ENCODE data around the gene SETD5. TPM values are rescaled to one million over a fixed set of nuclear protein-coding genes. Genes with fewer than 3 reads are reported as not detected.

SETD5 gene
- total RNA-seq, 1 donor from 2014 or later = 167 TPM

GRCh38 chr3:9369508-9369907 lies 27.9 kb upstream of the SETD5 start:
- Histone ChIP-seq H4K20me1 (ENCODE audit: insufficient read depth, low read length) (peaks cover 9% of the 10 kb centered on the region), H3K4me1 (ENCODE audit: insufficient read depth, low read length) (no peaks in the 10 kb centered on the region), H3K36me3 (ENCODE audit: insufficient read depth, low read length) (peaks cover 56% of the 10 kb centered on the region), H3K9me3 (ENCODE audit: insufficient read depth, low read depth, low read length) (no peaks in the 10 kb centered on the region), H3K9ac (ENCODE audit: low read length) (no peak overlapping the region), H3K4me2 (ENCODE audit: low read length) (no peak overlapping the region), H3K4me3 (ENCODE audit: insufficient read depth, low read depth, low read length) (no peak overlapping the region), H3K79me2 (ENCODE audit: insufficient read depth, low read length) (peaks cover 20% of the 10 kb centered on the region), H3K27me3 (ENCODE audit: insufficient read depth, low read length) (no peaks in the 10 kb centered on the region), H3K27ac (ENCODE audit: low read depth, low read length) (no peak overlapping the region), H2AFZ (ENCODE audit: low read depth, low read length) (no peak overlapping the region)
- Mint-ChIP-seq H3K4me3 (ENCODE audit: unreplicated experiment) (no peak overlapping the region), H3K27ac (ENCODE audit: unreplicated experiment) (no peak overlapping the region), H3K9me3 (ENCODE audit: unreplicated experiment) (no peaks in the 10 kb centered on the region), H3K36me3 (ENCODE audit: low read depth, unreplicated experiment) (peaks cover 13% of the 10 kb centered on the region), H3K4me1 (ENCODE audit: low read depth, unreplicated experiment) (no peaks in the 10 kb centered on the region), H3K27me3 (ENCODE audit: low read depth, unreplicated experiment) (no peaks in the 10 kb centered on the region)
- DNase-seq (ENCODE audit: low read depth) = no peak
- TF ChIP-seq EZH2 (IDR thresholded peaks at IDR 0.05; ENCODE audit: insufficient read depth, low read length) = no peak
- TF ChIP-seq, protein P1, sequence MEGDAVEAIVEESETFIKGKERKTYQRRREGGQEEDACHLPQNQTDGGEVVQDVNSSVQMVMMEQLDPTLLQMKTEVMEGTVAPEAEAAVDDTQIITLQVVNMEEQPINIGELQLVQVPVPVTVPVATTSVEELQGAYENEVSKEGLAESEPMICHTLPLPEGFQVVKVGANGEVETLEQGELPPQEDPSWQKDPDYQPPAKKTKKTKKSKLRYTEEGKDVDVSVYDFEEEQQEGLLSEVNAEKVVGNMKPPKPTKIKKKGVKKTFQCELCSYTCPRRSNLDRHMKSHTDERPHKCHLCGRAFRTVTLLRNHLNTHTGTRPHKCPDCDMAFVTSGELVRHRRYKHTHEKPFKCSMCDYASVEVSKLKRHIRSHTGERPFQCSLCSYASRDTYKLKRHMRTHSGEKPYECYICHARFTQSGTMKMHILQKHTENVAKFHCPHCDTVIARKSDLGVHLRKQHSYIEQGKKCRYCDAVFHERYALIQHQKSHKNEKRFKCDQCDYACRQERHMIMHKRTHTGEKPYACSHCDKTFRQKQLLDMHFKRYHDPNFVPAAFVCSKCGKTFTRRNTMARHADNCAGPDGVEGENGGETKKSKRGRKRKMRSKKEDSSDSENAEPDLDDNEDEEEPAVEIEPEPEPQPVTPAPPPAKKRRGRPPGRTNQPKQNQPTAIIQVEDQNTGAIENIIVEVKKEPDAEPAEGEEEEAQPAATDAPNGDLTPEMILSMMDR (IDR thresholded peaks at IDR 0.05; ENCODE audit: insufficient read depth, low read depth, low read length) = no peak
- FAIRE-seq = no peak

GRCh38 chr3:9373465-9373864 lies 23.9 kb upstream of the SETD5 start:
- TF ChIP-seq EZH2 (IDR thresholded peaks at IDR 0.05; ENCODE audit: insufficient read depth, low read length) = no peak
- TF ChIP-seq, protein P1 (IDR thresholded peaks at IDR 0.05; ENCODE audit: insufficient read depth, low read depth, low read length) = no peak
- Histone ChIP-seq H2AFZ (ENCODE audit: low read depth, low read length) (no peak overlapping the region), H3K27me3 (ENCODE audit: insufficient read depth, low read length) (no peaks in the 10 kb centered on the region), H4K20me1 (ENCODE audit: insufficient read depth, low read length) (peaks cover 9% of the 10 kb centered on the region), H3K27ac (ENCODE audit: low read depth, low read length) (no peak overlapping the region), H3K9me3 (ENCODE audit: insufficient read depth, low read depth, low read length) (no peaks in the 10 kb centered on the region), H3K9ac (ENCODE audit: low read length) (no peak overlapping the region), H3K4me3 (ENCODE audit: insufficient read depth, low read depth, low read length) (no peak overlapping the region), H3K79me2 (ENCODE audit: insufficient read depth, low read length) (peaks cover 6% of the 10 kb centered on the region), H3K4me1 (ENCODE audit: insufficient read depth, low read length) (no peaks in the 10 kb centered on the region), H3K36me3 (ENCODE audit: insufficient read depth, low read length) (peaks cover 61% of the 10 kb centered on the region), H3K4me2 (ENCODE audit: low read length) (no peak overlapping the region)
- H3K27ac Mint-ChIP-seq (ENCODE audit: unreplicated experiment) = no peak overlapping the region
- H3K4me1 Mint-ChIP-seq (ENCODE audit: low read depth, unreplicated experiment) = no peaks in the 10 kb centered on the region
- H3K27me3 Mint-ChIP-seq (ENCODE audit: low read depth, unreplicated experiment) = no peaks in the 10 kb centered on the region
- no peak overlapping the region for H3K4me3 Mint-ChIP-seq (ENCODE audit: unreplicated experiment)
- peaks cover 27% of the 10 kb centered on the region for H3K36me3 Mint-ChIP-seq (ENCODE audit: low read depth, unreplicated experiment)
- H3K9me3 Mint-ChIP-seq (ENCODE audit: unreplicated experiment) = no peaks in the 10 kb centered on the region
- DNase-seq (ENCODE audit: low read depth) (no peak), FAIRE-seq (no peak)

GRCh38 chr3:9377981-9378380 lies 19.4 kb upstream of the SETD5 start:
- no peak overlapping the region for H3K4me3 Mint-ChIP-seq (ENCODE audit: unreplicated experiment)
- Histone ChIP-seq H3K4me3 (ENCODE audit: insufficient read depth, low read depth, low read length) (no peak overlapping the region), H3K9ac (ENCODE audit: low read length) (no peak overlapping the region), H3K27me3 (ENCODE audit: insufficient read depth, low read length) (no peaks in the 10 kb centered on the region), H3K4me2 (ENCODE audit: low read length) (no peak overlapping the region), H3K36me3 (ENCODE audit: insufficient read depth, low read length) (peaks cover 56% of the 10 kb centered on the region), H3K9me3 (ENCODE audit: insufficient read depth, low read depth, low read length) (no peaks in the 10 kb centered on the region), H2AFZ (ENCODE audit: low read depth, low read length) (no peak overlapping the region), H3K79me2 (ENCODE audit: insufficient read depth, low read length) (peaks cover 8% of the 10 kb centered on the region), H3K27ac (ENCODE audit: low read depth, low read length) (no peak overlapping the region), H3K4me1 (ENCODE audit: insufficient read depth, low read length) (no peaks in the 10 kb centered on the region), H4K20me1 (ENCODE audit: insufficient read depth, low read length) (peaks cover 5% of the 10 kb centered on the region)
- TF ChIP-seq EZH2 (IDR thresholded peaks at IDR 0.05; ENCODE audit: insufficient read depth, low read length) = no peak
- TF ChIP-seq, protein P1 (IDR thresholded peaks at IDR 0.05; ENCODE audit: insufficient read depth, low read depth, low read length) = no peak
- H3K4me1 Mint-ChIP-seq (ENCODE audit: low read depth, unreplicated experiment) = peaks cover 4% of the 10 kb centered on the region
- no peak overlapping the region for H3K27ac Mint-ChIP-seq (ENCODE audit: unreplicated experiment)
- no peak for DNase-seq (ENCODE audit: low read depth)
- no peaks in the 10 kb centered on the region for H3K9me3 Mint-ChIP-seq (ENCODE audit: unreplicated experiment)
- peaks cover 17% of the 10 kb centered on the region for H3K36me3 Mint-ChIP-seq (ENCODE audit: low read depth, unreplicated experiment)
- peak; percentile 29 for FAIRE-seq
- H3K27me3 Mint-ChIP-seq (ENCODE audit: low read depth, unreplicated experiment) = no peaks in the 10 kb centered on the region

All from astrocyte (in vitro differentiated cells and primary cell).